A549 (cell line): ENCODE measurements around the gene CDH4. TPM values are rescaled to one million over a fixed set of nuclear protein-coding genes. Genes with fewer than 3 reads are reported as not detected.

Source experiments
- ATAC-seq, 2 experiments: fragments of 200-7000 bp in 1 of 2; fragments of >200 bp in 1 of 2; cut with Nextera tagmentation in 1 of 2; cut with Tn5 transposase in 1 of 2; 3 replicates each; pipeline versions ENCODE4 v1.8.0 to v1.9.1; 2018 to 2020; ENCODE audit warnings: mild to moderate bottlenecking in 1 of 2, moderate library complexity in 1 of 2
- CTCF ChIA-PET: fragments of 300-600 bp; sonication (Branson Sonifier 250); formaldehyde crosslinking; extraction: SDS; loops from one replicate; lab custom pipeline; 2021; ENCODE audit warnings: antibody characterized with exemption, inconsistent platforms; lab: Yijun Ruan, JAX
- POLR2A ChIA-PET: fragments of 350-600 bp; formaldehyde crosslinking; extraction: SDS; loops from one replicate; lab custom pipeline; 2021; ENCODE audit warnings: antibody characterized with exemption, inconsistent platforms; lab: Yijun Ruan, JAX
- DNase-seq, 2 experiments: peaks; one replicate each; pipeline versions ENCODE4 v3.0.0 to v3.0.0-alpha.2; 2011 to 2016; ENCODE audit warnings: low read depth in 1 of 2, low spot score in 1 of 2
- FAIRE-seq: peaks from 2 replicates; lab custom pipeline; 2011; peaks lifted over from hg19 to GRCh38; lab: Jason Lieb, UNC
- H3K27ac ChIP-seq, 2 experiments: fragments of >200 bp; sonication (Bioruptor Twin); formaldehyde crosslinking; 3 replicates each; pipeline ENCODE4 v1.5.1; 2016 to 2017
- H3K4me1 ChIP-seq: fragments of >200 bp; sonication (Bioruptor Twin); formaldehyde crosslinking; 3 replicates; pipeline ENCODE4 v1.6.1; 2016
- H3K4me2 ChIP-seq: fragments of >200 bp; sonication (Bioruptor Twin); formaldehyde crosslinking; 3 replicates; pipeline ENCODE4 v1.6.1; 2016
- H3K4me3 ChIP-seq: fragments of >200 bp; sonication (Bioruptor Twin); formaldehyde crosslinking; 3 replicates; pipeline ENCODE4 v1.5.1; 2016
- H3K9me3 ChIP-seq: fragments of >200 bp; sonication (Bioruptor Twin); formaldehyde crosslinking; 3 replicates; pipeline ENCODE4 v1.6.1; 2016
- BHLHE40 ChIP-seq: IDR thresholded peaks from 2 replicates; pipeline ENCODE4 v1.6.1; 2012; ENCODE audit warnings: low read depth, low read length, inconsistent platforms
- CHD4 ChIP-seq: fragments of 200-600 bp; sonication (generic); IDR thresholded peaks from 2 replicates; pipeline ENCODE4 v1.6.1; 2016; ENCODE audit warnings: antibody characterized with exemption, mild to moderate bottlenecking, borderline replicate concordance
- EHF ChIP-seq: fragments of 250-450 bp; sonication (Bioruptor Pico); IDR thresholded peaks from 2 replicates; pipeline ENCODE4 v1.5.0; 2020; ENCODE audit warnings: mild to moderate bottlenecking
- EP300 ChIP-seq, 2 experiments: fragments of >200 bp; sonication (Bioruptor Twin); formaldehyde crosslinking; IDR thresholded peaks; 2 replicates in 1 of 2; 3 replicates in 1 of 2; pipeline ENCODE4 v1.6.1; 2016 to 2017
- FOXS1 ChIP-seq: fragments of 250-450 bp; sonication (Bioruptor Pico); IDR thresholded peaks from 2 replicates; pipeline ENCODE4 v1.5.0; 2020; ENCODE audit warnings: mild to moderate bottlenecking, moderate library complexity
- GATA3 ChIP-seq: IDR thresholded peaks from 2 replicates; pipeline ENCODE4 v1.6.1; 2012; ENCODE audit warnings: borderline replicate concordance
- HDAC2 ChIP-seq: fragments of 200-600 bp; sonication (generic); IDR thresholded peaks from 2 replicates; pipeline ENCODE4 v1.6.1; 2016
- HEYL ChIP-seq: fragments of 250-450 bp; sonication (Bioruptor Pico); IDR thresholded peaks from 2 replicates; pipeline ENCODE4 v1.8.0; 2021; ENCODE audit warnings: mild to moderate bottlenecking, moderate library complexity
- JUN ChIP-seq, 2 experiments: fragments of >200 bp; sonication (Bioruptor Twin); formaldehyde crosslinking; IDR thresholded peaks; 2 replicates in 1 of 2; 3 replicates in 1 of 2; pipeline ENCODE4 v1.6.1; 2016 to 2017
- KDM1A ChIP-seq: fragments of 200-600 bp; sonication (generic); IDR thresholded peaks from 2 replicates; pipeline ENCODE4 v1.6.1; 2016; ENCODE audit warnings: low read depth, mild to moderate bottlenecking
- MAFK ChIP-seq: fragments of 450-650 bp; IDR thresholded peaks from 2 replicates; pipeline ENCODE4 v1.6.1; 2014; ENCODE audit not compliant: partially characterized antibody
- MYC ChIP-seq: IDR thresholded peaks from 2 replicates; pipeline ENCODE4 v1.6.1; 2012; ENCODE audit warnings: mild to moderate bottlenecking, inconsistent platforms, low read length, improper control_type of control experiment, borderline replicate concordance
- NFE2L2 ChIP-seq: fragments of 150-350 bp; conservative IDR thresholded peaks from 2 replicates; pipeline ENCODE4 v1.6.1; 2014; ENCODE audit warnings: low read length
- NR3C1 ChIP-seq: fragments of >200 bp; sonication (Bioruptor Twin); formaldehyde crosslinking; IDR thresholded peaks from 3 replicates; pipeline ENCODE4 v1.6.1; 2017
- POLR2A ChIP-seq: IDR thresholded peaks from 2 replicates; pipeline ENCODE4 v1.6.1; 2012; ENCODE audit warnings: mild to moderate bottlenecking, low read length
- TP53 ChIP-seq: fragments of 250-450 bp; sonication (Bioruptor Pico); IDR thresholded peaks from 2 replicates; pipeline ENCODE4 v1.5.0; 2021; ENCODE audit warnings: mild to moderate bottlenecking, moderate library complexity
- ZFP36 ChIP-seq: fragments of 450-650 bp; IDR thresholded peaks from 2 replicates; pipeline ENCODE4 v1.6.1; 2014; ENCODE audit warnings: borderline replicate concordance; ENCODE audit not compliant: partially characterized antibody
- ZNF302 ChIP-seq: fragments of 250-450 bp; sonication (Bioruptor Pico); IDR thresholded peaks from 2 replicates; pipeline ENCODE4 v1.9.0; 2021; ENCODE audit warnings: inconsistent platforms, mild to moderate bottlenecking, moderate library complexity
- WGBS: methylation state at CpG from one replicate; pipeline ENCODE4 v1.1.6; 2017; ENCODE audit errors: missing lambda C conversion rate; 5-methylcytosine and 5-hydroxymethylcytosine counted together
- polyA plus RNA-seq, 4 experiments: library from polyadenylated mRNA; depleted of rRNA in 3 of 4; stranded (reverse); fragments of >200 nt; fragmentation: RNase III in 1 of 4; extraction: RNeasy Plus Mini Kit Qiagen cat#74134 plus additional on column Dnase treatment in 1 of 4; gene quantifications; 2 replicates in 3 of 4; 3 replicates in 1 of 4; pipeline ENCODE4 v1.2.3, GENCODE V29; 2011 to 2017
- TF ChIP-seq, protein P1 (sequence below): fragments of >200 bp; sonication (Bioruptor Twin); formaldehyde crosslinking; IDR thresholded peaks from 2 replicates; pipeline ENCODE4 v1.6.1; 2016
- TF ChIP-seq, protein P2 (sequence below): fragments of >200 bp; sonication (Bioruptor Twin); formaldehyde crosslinking; IDR thresholded peaks from 3 replicates; pipeline ENCODE4 v1.6.1; 2016
- TF ChIP-seq, protein P3 (sequence below): fragments of 450-650 bp; IDR thresholded peaks from 2 replicates; pipeline ENCODE4 v1.6.1; 2014; ENCODE audit warnings: antibody characterized with exemption
- TF ChIP-seq, protein P4 (sequence below): fragments of 150-350 bp; IDR thresholded peaks from 2 replicates; pipeline ENCODE4 v1.6.1; 2014; ENCODE audit warnings: low read depth, mild to moderate bottlenecking, low read length
- TF ChIP-seq, protein P5 (sequence below): fragments of 250-450 bp; sonication (Bioruptor Pico); IDR thresholded peaks from 2 replicates; pipeline ENCODE4 v1.5.0; 2021; ENCODE audit warnings: mild to moderate bottlenecking, moderate library complexity, borderline replicate concordance
- TF ChIP-seq, protein P6 (sequence below): fragments of 200-600 bp; sonication (generic); IDR thresholded peaks from 2 replicates; pipeline ENCODE4 v1.6.1; 2016; ENCODE audit warnings: antibody characterized with exemption, mild to moderate bottlenecking, moderate library complexity
- TF ChIP-seq, protein P7 (sequence below): IDR thresholded peaks from 2 replicates; pipeline ENCODE4 v1.6.1; 2012; ENCODE audit warnings: low read depth, borderline replicate concordance

Gene CDH4
- polyA plus RNA-seq, 2 of the 4 experiments (the other 2 are of a cell fraction), result 3.4 to 10.3 TPM

DNA sequence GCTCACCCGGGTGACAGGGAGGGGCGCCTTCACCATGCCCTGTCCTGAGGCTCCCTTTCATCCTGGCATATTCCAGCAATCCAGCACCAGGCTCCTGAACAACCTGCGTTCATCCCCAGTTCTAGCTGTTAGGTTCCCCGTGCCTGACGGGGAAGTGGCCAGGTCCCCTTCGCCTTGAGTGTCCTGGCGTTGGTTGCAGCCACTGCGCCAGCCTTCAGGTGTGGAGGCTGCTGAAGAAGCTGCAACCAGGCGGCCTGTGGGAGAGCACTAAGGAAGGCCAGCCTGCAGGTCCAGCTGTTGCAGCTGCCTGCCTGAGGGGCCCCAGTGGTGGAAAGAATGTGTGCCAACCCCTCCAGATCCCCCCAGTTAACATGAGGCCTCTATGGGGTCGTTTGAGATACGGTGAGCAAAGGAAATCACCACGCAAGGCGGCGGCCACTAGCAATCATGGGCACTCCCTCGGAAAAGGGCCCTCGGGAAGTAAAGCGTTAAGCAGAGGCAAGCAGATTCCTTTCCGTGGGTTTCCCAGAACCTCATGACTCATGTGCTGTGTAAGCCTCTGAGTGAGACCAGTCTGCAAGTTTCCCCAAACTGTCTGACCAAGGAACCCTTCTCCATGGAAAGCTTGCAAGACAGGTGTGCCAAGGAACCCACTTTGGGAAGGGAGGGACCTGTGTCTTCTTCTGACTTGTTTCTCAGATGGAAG lies 492.8 kb downstream of the CDH4 start:
- CTCF ChIA-PET, result interaction anchor here (1.2 kb wide), 1 partner anchor 20 kb away, joined by 3 read pairs; no protein-coding TSS in a partner anchor
- Histone ChIP-seq H3K27ac (no peak overlapping the region), H3K4me1 (no peaks in the 10 kb centered on the region), H3K4me2 (no peak overlapping the region), H3K4me3 (no peak overlapping the region), H3K9me3 (no peaks in the 10 kb centered on the region)
- 74% methylated on average over 18 of the region's 18 CpGs for WGBS
- POLR2A ChIA-PET, result no interaction called here
- DNase-seq (peak in 1 of 2 experiments; percentile 30), FAIRE-seq (no peak), ATAC-seq (no peak; a peak in 1 of 6 replicates)
- TF ChIP-seq EHF (no peak), POLR2A (no peak), HDAC2 (no peak), ZFP36 (no peak), MAFK (no peak), ZNF302 (CRISPR knock-in tag) (no peak), NR3C1 (no peak), HEYL (CRISPR knock-in tag) (no peak), MYC (no peak), JUN (IDR thresholded peaks at IDR 0.05) (no peak), CHD4 (no peak), BHLHE40 (no peak), KDM1A (no peak)
- TF ChIP-seq, protein P1, sequence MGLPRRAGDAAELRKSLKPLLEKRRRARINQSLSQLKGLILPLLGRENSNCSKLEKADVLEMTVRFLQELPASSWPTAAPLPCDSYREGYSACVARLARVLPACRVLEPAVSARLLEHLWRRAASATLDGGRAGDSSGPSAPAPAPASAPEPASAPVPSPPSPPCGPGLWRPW, result no peak
- TF ChIP-seq, protein P2, sequence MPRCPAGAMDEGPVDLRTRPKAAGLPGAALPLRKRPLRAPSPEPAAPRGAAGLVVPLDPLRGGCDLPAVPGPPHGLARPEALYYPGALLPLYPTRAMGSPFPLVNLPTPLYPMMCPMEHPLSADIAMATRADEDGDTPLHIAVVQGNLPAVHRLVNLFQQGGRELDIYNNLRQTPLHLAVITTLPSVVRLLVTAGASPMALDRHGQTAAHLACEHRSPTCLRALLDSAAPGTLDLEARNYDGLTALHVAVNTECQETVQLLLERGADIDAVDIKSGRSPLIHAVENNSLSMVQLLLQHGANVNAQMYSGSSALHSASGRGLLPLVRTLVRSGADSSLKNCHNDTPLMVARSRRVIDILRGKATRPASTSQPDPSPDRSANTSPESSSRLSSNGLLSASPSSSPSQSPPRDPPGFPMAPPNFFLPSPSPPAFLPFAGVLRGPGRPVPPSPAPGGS, result no peak
- TF ChIP-seq, protein P3, sequence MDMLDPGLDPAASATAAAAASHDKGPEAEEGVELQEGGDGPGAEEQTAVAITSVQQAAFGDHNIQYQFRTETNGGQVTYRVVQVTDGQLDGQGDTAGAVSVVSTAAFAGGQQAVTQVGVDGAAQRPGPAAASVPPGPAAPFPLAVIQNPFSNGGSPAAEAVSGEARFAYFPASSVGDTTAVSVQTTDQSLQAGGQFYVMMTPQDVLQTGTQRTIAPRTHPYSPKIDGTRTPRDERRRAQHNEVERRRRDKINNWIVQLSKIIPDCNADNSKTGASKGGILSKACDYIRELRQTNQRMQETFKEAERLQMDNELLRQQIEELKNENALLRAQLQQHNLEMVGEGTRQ, result no peak
- TF ChIP-seq, protein P4, sequence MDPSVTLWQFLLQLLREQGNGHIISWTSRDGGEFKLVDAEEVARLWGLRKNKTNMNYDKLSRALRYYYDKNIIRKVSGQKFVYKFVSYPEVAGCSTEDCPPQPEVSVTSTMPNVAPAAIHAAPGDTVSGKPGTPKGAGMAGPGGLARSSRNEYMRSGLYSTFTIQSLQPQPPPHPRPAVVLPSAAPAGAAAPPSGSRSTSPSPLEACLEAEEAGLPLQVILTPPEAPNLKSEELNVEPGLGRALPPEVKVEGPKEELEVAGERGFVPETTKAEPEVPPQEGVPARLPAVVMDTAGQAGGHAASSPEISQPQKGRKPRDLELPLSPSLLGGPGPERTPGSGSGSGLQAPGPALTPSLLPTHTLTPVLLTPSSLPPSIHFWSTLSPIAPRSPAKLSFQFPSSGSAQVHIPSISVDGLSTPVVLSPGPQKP, result no peak
- TF ChIP-seq, protein P5, sequence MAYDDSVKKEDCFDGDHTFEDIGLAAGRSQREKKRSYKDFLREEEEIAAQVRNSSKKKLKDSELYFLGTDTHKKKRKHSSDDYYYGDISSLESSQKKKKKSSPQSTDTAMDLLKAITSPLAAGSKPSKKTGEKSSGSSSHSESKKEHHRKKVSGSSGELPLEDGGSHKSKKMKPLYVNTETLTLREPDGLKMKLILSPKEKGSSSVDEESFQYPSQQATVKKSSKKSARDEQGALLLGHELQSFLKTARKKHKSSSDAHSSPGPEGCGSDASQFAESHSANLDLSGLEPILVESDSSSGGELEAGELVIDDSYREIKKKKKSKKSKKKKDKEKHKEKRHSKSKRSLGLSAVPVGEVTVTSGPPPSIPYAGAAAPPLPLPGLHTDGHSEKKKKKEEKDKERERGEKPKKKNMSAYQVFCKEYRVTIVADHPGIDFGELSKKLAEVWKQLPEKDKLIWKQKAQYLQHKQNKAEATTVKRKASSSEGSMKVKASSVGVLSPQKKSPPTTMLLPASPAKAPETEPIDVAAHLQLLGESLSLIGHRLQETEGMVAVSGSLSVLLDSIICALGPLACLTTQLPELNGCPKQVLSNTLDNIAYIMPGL (CRISPR knock-in tag), result no peak
- TF ChIP-seq, all 56 proteins: peak for 0

DNA sequence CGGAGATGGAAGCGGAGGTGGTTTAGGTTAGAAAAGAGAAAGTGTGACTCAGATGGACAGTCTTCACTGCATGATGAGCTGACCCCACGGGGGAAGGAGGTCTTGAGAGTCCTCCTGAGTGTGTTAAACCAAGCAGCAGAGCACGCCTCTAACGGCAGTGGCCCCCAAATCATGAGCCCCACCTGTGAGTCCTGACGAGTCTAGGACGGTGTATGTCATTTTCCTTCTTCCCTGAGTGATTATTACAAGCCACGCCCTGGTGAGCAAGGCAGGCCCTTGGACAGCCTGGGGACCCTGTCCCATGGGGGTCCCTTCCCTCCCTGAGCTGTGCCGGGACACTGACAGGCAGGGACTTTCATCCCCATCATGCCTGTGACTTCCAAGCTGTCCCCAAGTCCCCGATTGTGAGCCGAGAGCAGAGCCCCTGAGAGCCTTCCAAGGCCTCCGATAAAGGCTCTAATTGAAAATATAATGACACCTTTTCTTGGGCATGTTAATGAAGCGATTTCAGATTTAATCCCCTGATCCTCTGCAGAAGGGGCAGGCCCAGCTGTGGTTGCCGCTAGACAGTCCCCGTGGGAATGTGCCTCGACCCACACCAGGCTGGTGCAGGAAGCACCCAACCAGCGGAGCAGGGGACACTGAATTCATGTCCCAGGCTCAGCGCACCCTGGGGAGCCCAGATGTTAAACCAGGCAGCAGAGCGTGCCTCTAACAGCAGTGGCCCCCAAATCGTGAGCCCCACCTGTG lies 493.5 kb downstream of the CDH4 start:
- POLR2A ChIA-PET, result no interaction called here
- CTCF ChIA-PET, result interaction anchor here (1.2 kb wide), 1 partner anchor 21 kb away, joined by 3 read pairs; no protein-coding TSS in a partner anchor
- WGBS, result 81% methylated on average over 18 of the region's 20 CpGs
- no peak overlapping the region for H3K4me2 ChIP-seq
- H3K4me1 ChIP-seq, result no peaks in the 10 kb centered on the region
- no peak for FAIRE-seq
- ATAC-seq, result no peak
- no peak overlapping the region for H3K4me3 ChIP-seq
- no peak overlapping the region for H3K27ac ChIP-seq
- H3K9me3 ChIP-seq, result no peaks in the 10 kb centered on the region
- DNase-seq, result no peak
- TF ChIP-seq CHD4, result no peak
- TF ChIP-seq, protein P6, sequence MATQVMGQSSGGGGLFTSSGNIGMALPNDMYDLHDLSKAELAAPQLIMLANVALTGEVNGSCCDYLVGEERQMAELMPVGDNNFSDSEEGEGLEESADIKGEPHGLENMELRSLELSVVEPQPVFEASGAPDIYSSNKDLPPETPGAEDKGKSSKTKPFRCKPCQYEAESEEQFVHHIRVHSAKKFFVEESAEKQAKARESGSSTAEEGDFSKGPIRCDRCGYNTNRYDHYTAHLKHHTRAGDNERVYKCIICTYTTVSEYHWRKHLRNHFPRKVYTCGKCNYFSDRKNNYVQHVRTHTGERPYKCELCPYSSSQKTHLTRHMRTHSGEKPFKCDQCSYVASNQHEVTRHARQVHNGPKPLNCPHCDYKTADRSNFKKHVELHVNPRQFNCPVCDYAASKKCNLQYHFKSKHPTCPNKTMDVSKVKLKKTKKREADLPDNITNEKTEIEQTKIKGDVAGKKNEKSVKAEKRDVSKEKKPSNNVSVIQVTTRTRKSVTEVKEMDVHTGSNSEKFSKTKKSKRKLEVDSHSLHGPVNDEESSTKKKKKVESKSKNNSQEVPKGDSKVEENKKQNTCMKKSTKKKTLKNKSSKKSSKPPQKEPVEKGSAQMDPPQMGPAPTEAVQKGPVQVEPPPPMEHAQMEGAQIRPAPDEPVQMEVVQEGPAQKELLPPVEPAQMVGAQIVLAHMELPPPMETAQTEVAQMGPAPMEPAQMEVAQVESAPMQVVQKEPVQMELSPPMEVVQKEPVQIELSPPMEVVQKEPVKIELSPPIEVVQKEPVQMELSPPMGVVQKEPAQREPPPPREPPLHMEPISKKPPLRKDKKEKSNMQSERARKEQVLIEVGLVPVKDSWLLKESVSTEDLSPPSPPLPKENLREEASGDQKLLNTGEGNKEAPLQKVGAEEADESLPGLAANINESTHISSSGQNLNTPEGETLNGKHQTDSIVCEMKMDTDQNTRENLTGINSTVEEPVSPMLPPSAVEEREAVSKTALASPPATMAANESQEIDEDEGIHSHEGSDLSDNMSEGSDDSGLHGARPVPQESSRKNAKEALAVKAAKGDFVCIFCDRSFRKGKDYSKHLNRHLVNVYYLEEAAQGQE, result no peak
- TF ChIP-seq TP53 (CRISPR knock-in tag), result no peak
- TF ChIP-seq, protein P1, result no peak
- TF ChIP-seq NFE2L2, result no peak
- TF ChIP-seq GATA3, result no peak
- TF ChIP-seq, protein P7, sequence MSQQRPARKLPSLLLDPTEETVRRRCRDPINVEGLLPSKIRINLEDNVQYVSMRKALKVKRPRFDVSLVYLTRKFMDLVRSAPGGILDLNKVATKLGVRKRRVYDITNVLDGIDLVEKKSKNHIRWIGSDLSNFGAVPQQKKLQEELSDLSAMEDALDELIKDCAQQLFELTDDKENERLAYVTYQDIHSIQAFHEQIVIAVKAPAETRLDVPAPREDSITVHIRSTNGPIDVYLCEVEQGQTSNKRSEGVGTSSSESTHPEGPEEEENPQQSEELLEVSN, result no peak
- no peak for TF ChIP-seq FOXS1 (CRISPR knock-in tag)
- TF ChIP-seq JUN (IDR thresholded peaks at IDR 0.05), result no peak
- TF ChIP-seq EP300 (IDR thresholded peaks at IDR 0.05), result no peak
- TF ChIP-seq ZNF302 (CRISPR knock-in tag), result no peak
